SHP77 treated with DMSO at 0.1 percent for 48 hours (cell line): ENCODE results near the gene GNAL.
"Not testable (repeated sequence)": the region's sequence is repeated elsewhere in the genome, so short reads cannot be mapped to it uniquely, and the experiment has no call there.

Experiments
- DNase-seq: peaks from one replicate; lab custom pipeline; 2025; lab: John Stamatoyannopoulos, UW

GNAL gene

DNA sequence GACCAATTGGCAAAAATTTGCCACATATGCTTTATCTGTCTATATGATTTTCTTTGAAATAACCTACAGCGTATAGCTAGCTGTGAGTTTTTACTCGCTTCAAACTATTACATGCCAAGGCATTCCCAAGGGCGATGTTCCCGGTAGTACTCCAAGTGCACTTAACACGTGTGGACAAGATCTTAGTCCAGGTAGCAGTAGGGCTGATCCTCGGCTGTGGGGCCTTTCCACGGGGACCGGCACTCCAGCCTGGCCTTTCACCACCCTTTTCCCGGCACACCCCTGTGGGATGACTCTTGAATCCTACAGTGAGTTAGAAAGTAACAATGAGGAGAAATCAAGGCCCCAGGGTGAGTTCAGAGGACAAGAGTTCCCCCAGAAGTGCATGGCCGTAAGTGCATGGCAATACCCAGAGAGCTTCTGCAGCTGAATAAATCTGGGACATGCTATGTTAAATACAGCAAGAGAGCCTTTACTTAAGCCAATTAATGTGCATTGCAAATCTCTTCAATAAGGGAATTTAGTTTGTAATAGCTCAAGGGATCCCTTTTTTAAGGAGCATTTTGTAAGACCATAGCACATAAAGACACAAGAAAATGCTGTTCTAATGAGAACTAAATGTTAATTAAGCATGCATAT is 188.6 kb downstream of the GNAL start:
- no peak for DNase-seq

DNA sequence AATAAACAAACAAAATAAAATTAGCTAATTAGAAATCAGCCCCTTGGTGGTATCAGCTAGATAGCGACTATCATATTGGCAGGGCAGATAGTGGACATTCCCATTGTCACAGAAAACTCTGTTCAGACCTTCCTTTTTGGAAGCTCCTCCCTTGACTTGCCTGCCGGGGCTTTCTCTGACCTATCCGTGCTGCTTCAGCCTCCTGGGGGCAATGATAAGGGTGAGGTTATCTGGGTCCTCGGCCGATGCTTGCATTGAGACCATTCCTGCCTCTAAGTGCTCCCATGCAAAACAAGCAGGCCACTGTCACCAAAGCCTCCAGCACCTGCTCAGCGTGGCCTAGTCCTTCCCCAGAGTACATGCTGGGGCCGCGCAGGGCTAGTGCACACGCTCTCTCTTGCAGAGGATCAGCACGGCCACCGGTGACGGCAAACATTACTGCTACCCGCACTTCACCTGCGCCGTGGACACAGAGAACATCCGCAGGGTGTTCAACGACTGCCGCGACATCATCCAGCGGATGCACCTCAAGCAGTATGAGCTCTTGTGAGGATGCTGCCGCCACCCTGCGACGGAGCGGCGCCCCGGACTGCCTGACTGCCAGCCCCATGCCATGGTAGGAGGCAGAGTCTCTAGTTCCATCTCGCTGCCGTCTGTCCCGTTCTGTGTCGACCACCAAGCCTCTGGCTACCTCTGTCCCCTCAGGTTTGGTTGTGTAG is 191.7 kb downstream of the GNAL start:
- DNase-seq = no peak

DNA sequence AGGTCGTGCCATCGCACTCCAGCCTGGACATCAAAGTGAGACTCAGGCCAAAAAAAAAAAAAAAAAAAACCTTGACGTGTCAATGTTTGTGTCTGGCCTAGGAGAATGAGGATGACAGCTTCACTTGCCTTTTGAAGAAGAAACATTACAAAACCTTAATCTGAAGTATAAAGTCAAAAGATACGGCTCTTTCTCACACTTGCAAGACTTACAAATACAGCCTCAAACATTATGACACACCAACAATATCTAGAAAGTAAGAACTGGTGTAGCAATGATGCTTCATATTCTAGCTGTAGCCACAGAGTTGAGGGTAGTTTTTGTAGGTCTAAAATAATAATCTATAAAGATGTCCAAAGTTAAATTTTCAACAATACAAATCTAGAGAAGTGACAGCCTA is 193.6 kb downstream of the GNAL start:
- no peak for DNase-seq

DNA sequence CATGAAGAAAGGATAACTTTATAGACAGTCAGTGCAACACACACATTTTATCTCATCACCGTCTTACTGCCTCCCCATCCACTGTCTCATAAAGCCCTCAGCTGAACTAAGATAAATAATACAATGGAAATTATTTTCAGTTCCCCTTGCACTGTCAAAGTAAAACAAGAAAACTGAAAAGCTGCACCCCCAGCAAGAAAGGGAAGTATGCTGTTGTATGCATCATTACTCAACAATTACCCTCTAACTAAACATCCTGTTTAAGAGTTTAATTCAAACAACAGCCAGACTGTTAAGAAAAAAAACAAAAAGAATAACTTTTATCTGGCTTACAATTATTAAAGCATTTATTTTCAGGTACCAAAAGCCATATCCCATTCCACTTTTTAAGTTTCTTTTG is 194.1 kb downstream of the GNAL start:
- no peak for DNase-seq

DNA sequence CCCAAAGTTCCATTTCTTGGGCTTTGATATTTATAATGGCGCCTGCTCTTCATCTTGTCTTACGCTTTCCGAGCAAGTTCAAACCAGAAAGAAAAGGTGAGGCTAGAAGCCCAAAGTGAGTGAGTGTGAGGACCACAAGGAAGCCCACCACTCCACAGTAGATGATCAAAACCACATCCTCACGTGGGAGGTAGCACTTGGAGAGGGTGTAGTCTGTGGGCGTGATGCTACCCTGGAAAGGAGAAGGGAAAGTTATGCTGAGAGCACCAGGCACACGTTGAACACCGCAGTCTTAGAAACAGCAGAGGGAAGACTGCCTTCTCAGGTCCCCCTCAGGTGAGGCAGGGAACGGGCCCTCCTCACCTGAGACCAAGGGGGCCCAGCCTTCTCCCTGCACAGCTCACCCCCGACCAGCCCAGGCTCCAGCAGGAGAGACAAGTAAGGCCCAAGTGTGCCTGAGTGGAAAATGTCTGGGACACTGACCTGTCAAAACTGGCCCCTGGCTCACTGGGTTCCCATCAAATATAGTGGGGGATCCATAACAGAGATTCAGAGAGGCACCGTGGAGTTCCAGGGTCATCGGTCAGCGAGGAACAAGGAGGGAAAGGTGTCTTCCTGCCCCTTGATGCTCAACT is 195.4 kb downstream of the GNAL start:
- no peak for DNase-seq

DNA sequence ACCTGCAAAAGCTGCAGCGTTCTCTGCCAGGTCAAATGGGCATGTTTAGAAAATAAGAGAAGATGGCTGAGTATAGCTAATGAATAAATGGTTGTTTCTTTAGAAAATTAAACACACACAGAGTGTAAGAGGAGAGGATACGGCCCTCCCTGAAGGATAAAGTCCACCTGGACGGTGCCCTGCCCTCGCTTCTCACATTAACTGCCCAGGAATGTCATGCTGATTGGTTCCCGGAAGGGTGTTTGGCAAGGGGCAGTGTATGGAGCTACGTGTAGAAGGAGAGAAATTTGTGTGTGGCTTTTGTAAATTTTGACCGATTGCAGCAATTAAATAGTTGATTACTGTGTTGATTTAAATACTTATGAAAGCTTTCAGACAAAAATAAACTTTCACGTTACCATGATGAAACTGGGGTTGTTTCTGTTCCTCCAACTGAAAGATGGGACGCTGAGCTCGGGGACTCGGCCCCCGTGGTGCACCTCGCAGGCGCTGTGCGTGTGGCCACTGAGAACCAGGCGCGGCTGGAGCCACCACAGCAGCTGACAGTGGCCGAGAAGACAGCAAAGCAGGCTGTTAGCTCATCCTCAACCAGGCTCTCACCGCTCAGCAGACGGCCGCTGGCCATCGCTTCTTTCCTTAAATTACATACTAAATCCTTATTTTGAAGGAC is 196.3 kb downstream of the GNAL start:
- DNase-seq = no peak

DNA sequence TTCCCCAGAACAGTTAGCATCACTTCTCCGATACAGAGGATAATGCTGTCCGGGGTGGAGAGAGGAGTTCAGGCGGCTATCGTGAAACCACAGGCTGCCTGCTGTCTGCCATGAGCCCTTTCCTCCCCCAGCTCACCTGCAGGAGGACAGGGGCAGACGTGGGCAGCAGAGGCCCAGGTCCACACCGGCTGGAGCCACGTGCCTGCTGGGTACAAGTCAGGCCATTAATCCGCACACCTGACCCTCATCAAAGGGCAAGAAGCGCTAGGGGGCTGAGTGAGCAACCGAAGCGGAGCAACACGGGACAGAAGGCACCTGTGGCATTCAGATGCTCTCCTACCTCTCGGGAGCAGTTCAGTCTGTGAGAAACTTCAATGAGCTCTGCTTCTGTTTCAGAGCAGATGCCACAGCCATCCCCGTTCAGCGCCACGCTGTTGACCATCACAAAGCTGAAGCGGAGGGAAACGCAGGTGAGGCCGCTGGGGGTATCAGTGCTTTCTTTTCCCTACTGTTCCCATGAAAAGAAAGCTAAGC is 197.6 kb downstream of the GNAL start:
- DNase-seq = no peak

DNA sequence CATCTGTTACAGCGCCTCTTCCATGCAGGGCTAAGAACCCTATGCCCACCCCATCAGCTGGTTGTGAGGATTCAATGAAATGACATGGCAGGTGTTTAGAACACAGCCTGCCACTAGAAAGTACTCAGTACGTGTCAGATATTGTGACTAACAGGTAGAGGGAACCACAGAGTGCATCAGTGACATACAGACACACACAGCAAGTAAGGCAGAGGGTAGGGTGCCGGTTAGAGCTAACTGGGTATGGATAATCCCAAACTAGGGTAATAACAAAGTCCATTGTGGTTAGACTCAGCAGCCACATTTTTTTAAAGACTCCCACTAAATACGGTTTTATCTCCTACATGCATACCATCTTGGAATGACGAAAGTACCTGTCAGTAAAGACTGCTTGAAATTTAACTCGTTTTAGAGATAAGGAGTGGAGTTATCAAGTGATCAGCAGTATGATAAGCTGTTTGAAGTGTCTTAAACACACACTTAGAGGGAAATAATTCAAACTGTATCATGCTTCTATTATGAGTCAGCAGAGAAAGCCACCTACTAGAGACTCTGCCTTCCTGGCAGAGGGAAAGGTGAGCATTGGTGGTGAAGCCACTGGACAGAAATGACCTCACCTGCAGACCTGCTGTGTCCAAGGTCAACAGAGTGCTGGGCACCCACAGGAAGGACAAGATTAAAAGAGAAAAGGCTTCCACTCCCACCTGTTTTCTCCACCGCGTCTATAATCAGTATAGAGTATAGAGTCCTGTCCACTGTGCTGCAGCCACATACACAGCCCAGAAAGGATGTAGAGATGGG is 198.5 kb downstream of the GNAL start:
- no peak for DNase-seq

DNA sequence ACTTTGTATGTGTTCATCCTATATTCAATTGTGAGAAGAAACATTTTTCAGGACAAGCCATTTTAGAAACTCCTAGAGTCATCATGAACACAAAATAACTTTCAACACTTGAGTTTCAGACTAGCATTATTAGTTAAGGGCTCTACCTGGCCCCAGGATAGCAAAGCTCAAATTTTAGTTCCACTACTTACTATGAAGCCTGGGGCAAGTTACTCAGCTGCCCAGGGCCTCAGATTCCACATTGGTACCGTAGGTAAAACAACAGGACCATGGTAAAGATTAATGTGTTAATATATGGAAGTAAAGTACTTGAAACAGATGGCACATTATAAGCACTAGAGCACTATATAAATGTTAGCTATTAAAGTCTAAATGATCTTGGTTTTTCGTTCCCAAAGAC is 199.7 kb downstream of the GNAL start:
- DNase-seq = no peak

DNA sequence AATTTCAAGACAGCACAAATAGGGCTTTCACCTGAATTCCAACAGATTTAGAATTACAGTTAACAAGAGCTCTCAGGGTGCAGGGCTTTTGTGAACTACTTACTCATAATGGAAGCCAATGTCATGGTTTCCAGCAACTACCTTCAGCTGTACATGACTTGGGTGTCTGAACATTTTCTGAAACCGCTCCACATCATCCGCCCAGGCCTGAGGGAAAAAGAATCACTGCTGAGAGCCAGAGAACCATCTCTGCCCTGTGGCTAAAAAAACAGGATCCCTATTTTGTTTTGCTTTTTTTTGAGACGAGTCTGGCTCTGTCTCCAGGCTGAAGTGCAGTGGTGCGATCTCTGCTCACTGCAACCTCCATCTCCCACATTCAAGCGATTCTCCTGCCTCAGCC is 200.2 kb downstream of the GNAL start:
- no peak for DNase-seq

DNA sequence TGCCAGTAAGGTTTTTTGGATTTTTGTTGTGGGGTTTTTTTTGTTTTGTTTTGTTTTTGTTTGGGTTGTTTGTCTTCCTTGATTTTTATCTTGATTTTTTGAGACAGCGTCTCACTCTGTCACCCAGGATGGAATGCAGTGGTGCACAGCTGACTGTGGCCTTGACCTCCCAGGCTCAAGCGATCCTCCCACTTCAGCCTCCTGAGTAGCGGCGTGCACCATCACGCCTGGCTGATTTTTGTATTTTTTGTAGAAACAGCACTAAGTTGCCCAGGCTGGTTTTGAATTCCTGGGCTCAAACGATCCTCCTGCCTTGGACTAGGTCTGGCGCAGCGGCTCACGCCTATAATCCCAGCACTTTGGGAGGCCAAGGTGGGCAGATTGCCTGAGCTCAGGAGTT is 202.7 kb downstream of the GNAL start:
- no peak for DNase-seq

DNA sequence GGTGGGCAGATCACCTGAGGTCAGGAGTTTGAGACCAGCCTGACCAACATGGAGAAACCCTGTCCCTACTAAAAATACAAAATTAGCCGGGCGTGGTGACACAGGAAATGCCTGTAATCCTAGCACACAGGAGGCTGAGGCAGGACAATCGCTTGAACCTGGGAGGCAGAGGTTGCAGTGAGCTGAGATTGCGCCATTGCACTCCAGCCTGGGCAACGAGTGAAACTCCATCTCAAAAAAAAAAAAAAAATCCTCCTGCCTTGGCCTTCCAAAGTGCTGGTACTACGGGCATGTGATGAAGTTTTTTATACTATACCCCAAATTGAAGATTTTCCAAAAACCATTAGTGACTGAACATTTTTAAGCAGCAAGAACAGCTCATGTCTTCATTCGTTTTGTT is 203.4 kb downstream of the GNAL start:
- DNase-seq = not testable (repeated sequence)

DNA sequence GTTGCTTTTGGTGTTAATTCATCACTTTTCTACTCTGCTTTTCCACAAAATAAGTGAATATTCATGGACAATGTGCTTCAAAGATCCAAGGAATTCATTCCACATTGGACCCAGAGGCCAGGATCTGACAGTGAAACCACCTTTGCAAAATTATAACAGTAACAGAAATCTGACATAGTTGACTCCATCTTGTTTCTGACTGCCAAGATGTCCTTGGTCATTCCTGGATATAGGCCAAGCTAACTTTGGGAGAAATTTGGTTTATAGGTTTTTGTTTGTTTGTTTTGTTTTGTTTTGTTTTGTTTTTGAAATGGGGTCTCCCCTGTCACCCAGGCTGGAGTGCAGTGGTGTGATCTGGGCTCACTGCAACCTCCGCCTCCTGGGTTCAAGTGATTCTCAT is 208.7 kb downstream of the GNAL start:
- DNase-seq = no peak

DNA sequence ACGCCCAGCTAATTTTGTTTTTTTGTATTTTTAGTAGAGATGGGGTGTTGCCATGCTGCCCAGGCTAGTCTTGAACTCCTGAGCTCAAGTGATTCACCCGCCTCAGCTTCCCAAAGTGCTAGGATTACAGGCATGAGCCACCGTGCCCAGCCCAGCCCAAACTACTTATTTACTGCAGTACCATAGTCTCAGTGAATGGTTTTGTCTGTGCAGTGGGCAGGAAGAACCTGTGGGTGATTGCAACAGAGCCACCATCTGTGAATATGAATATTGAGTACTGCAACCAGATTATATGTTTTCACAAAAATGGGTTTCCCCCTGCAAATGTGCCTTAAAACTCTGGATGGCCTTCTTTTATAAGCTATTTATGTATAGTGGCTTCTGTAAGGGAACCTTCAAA is 210.0 kb downstream of the GNAL start:
- no peak for DNase-seq

DNA sequence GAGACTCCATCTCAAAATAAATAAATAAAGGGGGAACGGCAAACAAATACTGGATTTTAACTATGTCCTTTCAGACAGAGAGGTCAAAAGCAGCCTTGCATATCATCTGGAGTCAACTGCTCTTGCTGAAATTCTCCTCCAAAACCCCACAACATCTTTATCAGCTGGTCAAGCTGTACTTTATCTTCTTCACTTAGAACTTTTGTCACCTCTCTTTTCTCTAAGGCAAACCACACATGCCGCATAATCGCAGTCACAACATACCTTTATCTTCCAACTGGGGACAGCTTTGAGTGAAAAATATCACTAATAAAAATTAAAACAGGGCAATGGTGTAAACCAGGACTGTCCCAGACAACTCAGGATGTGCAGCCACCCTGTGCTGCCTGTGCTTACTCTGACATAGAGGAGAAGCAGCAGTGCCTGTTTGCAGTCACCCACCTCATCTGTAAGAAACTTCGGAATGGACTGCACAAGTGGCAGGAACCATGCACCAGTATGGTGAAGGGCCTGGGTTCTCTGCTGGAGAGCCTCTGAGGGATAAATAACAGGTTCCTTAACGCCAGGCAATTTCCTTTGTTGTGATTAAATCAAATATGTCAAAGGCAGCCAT is 212.9 kb downstream of the GNAL start:
- DNase-seq = no peak

DNA sequence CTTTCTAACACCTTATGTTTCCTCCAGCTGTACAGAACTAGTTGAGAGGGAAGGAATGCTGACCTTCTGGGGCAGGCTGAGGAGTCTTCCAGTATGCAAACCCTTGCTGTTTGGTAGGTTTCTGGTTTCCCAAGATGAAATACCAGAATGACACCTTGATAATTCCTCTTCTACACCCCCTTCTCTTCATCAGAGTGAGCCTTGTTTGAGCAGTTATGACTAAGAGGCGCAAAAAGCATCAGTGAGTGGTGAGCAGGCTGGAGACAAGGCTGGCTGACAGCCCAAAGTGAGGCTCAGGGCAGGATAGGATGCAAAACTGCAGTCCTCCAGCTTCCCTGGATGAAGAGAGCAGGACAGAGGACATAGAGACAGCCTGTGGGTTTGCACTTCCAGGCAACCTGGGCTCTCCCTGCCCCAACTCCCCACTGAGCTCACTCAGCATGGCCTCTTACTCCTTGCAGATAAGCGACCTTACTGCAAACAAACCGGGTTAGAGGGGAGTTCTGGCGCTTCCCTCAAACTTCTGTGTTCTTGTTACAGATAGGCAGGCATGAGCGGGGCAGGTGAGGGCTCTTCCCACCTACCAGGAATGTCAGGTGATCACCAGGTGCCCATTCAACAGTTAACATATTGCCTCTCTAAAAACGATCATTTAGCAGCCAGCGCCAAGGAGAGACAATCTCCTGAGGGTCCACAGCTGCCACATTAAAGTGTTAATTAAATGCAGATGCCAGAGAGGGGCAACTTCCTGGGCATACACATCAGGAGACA is 213.6 kb downstream of the GNAL start:
- DNase-seq = no peak

DNA sequence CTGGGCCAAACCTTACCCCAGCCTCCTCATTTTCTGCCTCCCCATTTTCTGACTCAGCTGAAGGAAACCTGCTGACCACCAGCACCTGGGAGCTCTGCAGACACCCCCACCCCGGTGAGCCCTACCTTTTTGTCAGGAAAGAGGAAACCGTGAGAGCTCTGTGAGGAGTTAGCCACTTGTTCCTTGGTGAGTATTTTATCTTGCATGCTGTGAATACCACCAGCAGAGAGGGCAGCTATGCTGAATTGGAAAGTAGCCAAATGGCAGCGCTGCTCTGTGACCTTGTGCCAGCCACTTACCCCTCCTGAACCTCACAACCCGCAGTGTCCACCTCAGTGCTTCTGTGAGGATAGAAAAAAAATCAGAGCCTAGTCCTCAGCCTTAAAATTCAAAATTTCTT is 216.5 kb downstream of the GNAL start:
- DNase-seq = no peak

DNA sequence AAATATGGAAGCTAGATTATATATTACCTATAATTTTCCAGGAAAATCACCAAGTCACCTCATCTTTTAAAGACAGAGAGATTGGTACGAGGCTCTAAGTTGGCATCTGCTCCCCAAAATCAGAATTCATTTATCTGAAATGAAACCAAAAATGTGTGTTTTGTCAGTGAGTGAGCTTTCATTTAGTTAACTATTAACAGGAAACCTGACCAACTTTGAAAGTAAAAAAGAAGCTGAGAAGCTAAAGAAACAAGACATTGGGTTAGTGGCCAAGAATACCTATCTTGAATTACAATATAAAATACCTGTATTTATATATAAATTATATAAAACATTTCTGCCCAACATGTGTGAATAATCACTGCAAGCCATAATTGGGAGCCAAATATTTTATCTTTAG is 217.1 kb downstream of the GNAL start:
- DNase-seq = no peak

DNA sequence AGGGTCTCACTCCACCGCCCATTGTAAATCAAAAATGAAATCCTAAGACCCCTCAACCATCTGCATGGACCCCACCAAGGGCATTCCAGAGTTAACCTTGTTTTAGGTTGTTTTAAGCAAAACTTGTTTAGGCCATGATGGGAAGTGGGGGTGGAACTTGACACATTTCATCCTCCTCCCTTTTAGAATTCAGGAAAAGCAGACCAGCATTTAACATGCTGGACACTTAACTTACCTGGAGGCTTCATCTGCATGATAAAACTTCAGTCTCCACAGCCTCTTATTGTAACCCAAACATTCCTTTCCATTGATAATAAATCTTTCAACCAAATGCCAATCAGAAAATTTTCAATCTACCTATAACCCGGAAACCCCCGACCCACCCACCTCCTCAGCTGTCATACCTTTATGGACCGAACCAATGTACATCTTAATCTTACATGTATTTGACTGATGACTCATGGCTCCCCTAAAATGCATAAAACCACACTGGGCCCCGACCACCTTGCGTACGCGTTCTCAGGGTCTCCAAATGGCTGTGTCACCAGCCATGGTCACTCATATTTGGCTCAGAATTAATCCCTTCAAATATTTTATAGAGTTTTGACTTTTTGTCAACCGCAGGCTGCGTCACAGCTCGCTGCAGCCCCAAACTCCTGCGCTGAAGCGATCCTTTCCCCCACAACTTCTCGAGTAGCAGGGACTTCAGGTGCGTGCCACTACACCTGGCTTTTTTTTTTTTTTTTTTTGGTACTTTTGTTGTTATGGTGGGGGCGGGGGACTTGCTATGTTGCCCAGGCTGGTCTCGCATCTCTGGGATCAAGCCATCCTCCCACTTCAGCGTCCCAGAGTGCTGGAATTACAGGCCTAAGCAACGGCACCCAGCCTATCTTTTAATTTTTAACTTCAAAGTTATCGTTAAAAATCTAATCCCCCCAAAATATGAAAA is 218.1 kb downstream of the GNAL start:
- no peak for DNase-seq
